HTERT RPE-1 (cell line): Measurements from ENCODE around the gene SRD5A1.

Experiments
- in situ Hi-C: fragments of 300-500 bp; cut with MboI; formaldehyde crosslinking; loops from 4 replicates; pipeline ENCODE4 v1.14.3; 2020; ENCODE audit warnings: low sequenced_read_pairs

Gene SRD5A1

DNA sequence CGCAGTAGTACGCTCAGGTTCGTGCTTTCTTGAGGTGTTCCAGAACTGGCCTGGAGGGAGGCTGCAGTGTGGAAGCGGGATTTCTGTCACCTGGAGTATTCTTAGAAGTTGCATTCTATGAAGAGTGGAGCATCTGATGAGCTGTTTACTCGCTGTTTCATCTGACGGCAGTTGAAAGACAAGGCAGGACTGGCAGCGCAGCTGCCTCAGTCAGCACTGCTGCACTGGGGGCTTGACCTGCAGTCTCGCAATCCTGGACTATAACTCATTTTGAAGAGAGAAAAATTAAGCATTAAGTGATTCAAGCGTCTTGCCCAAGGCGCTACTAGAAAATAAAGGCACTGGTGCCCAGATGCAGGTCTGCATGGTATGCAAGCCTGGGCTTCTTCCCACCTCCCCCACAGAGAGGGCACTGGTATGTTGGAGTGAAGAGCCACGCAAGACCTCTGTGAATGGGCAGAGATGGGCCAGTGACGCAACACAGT is 90.6 kb downstream of the SRD5A1 start:
- in situ Hi-C loops = no loop called here
